Fibroblast of lung (primary cell): ENCODE results near the gene GALNT12.

Source experiments
- EZH2 ChIP-seq: IDR thresholded peaks from 2 replicates; pipeline ENCODE4 v1.5.1; 2012; ENCODE audit warnings: low read length, control low read depth, mild to moderate bottlenecking; ENCODE audit errors: missing control alignments
- TF ChIP-seq, protein P1 (sequence below), 2 donors: IDR thresholded peaks in 1 of 2; conservative IDR thresholded peaks in 1 of 2; 1 replicate in 1 of 2; 2 replicates in 1 of 2; pipeline ENCODE4 v1.5.1; 2011 to 2012; ENCODE audit warnings: low read length in 2 of 2, control low read depth in 1 of 2, inconsistent platforms in 1 of 2, low read depth in 1 of 2, mild to moderate bottlenecking in 1 of 2

- no peak for TF ChIP-seq EZH2
- TF ChIP-seq, protein P1, sequence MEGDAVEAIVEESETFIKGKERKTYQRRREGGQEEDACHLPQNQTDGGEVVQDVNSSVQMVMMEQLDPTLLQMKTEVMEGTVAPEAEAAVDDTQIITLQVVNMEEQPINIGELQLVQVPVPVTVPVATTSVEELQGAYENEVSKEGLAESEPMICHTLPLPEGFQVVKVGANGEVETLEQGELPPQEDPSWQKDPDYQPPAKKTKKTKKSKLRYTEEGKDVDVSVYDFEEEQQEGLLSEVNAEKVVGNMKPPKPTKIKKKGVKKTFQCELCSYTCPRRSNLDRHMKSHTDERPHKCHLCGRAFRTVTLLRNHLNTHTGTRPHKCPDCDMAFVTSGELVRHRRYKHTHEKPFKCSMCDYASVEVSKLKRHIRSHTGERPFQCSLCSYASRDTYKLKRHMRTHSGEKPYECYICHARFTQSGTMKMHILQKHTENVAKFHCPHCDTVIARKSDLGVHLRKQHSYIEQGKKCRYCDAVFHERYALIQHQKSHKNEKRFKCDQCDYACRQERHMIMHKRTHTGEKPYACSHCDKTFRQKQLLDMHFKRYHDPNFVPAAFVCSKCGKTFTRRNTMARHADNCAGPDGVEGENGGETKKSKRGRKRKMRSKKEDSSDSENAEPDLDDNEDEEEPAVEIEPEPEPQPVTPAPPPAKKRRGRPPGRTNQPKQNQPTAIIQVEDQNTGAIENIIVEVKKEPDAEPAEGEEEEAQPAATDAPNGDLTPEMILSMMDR (conservative IDR thresholded peaks at IDR 0.05 in 1 of 2, IDR thresholded peaks at IDR 0.05 in 1 of 2; ENCODE audit: low read depth in 1 of 2, low read length in 2 of 2), result no peak
These were observed 57.1 kb downstream of the GALNT12 start for GRCh38 chr9:98864281-98865174.
